Calu3 (cell line): ENCODE results near the gene ICAM3. TPM values are rescaled to one million over a fixed set of nuclear protein-coding genes. Genes with fewer than 3 reads are reported as not detected.
A peak's percentile ranks its signal among the peaks of the same experiment; 100 is the strongest.

ENCODE experiments used
- BruUV-seq: library from RNA; stranded (reverse); fragments of 400-500 nt; replicated peaks from 2 replicates; lab custom pipeline; 2021; lab: Mats Ljungman, UMichigan
- CTCF ChIA-PET: fragments of 300-600 bp; sonication (Branson Sonifier 250); formaldehyde crosslinking; loops from one replicate; lab custom pipeline; 2022; ENCODE audit warnings: antibody characterized with exemption; lab: Charles Lee
- DNase-seq: peaks from one replicate; pipeline ENCODE4 v3.0.0; 2022
- H3K27ac Mint-ChIP-seq: one replicate; pipeline ENCODE4 v1.8.0; 2022; ENCODE audit warnings: mixed read lengths; ENCODE audit not compliant: unreplicated experiment
- H3K27me3 Mint-ChIP-seq: one replicate; pipeline ENCODE4 v1.8.0; 2022; ENCODE audit warnings: mixed read lengths; ENCODE audit not compliant: unreplicated experiment
- H3K36me3 Mint-ChIP-seq: one replicate; pipeline ENCODE4 v1.8.0; 2022; ENCODE audit warnings: mild to moderate bottlenecking, moderate library complexity, mixed read lengths; ENCODE audit not compliant: insufficient read depth, unreplicated experiment
- H3K4me1 Mint-ChIP-seq: one replicate; pipeline ENCODE4 v1.8.0; 2022; ENCODE audit warnings: mild to moderate bottlenecking, low read depth, mixed read lengths; ENCODE audit not compliant: unreplicated experiment
- H3K4me3 Mint-ChIP-seq: one replicate; pipeline ENCODE4 v1.8.0; 2022; ENCODE audit warnings: mild to moderate bottlenecking, low read depth, moderate library complexity, mixed read lengths; ENCODE audit not compliant: unreplicated experiment
- H3K9me3 Mint-ChIP-seq: one replicate; pipeline ENCODE4 v1.8.0; 2022; ENCODE audit warnings: low read depth, mixed read lengths; ENCODE audit not compliant: unreplicated experiment
- CTCF ChIP-seq: fragments of 200-600 bp; IDR thresholded peaks from one replicate; pipeline ENCODE4 v1.8.0; 2022; ENCODE audit warnings: antibody characterized with exemption; ENCODE audit not compliant: unreplicated experiment
- intact Hi-C: fragments of 100-400 bp; cut with micrococcal nuclease; formaldehyde crosslinking; loops from one replicate; pipeline ENCODE4 v1.10.0; 2022; ENCODE audit not compliant: unreplicated experiment
- total RNA-seq: library from RNA; stranded (reverse); gene quantifications from 2 replicates; pipeline ENCODE4 v1.2.3, GENCODE V29; 2022

The ICAM3 gene
- total RNA-seq, 1 experiment from 2014 or later, result 10.8 TPM

GRCh38 chr19:10316229-10317044 is 23.0 kb downstream of the ICAM3 start:
- H3K36me3 Mint-ChIP-seq, result peaks cover 26% of the 10 kb centered on the region
- H3K9me3 Mint-ChIP-seq, result no peaks in the 10 kb centered on the region
- H3K4me1 Mint-ChIP-seq, result peaks cover 14% of the 10 kb centered on the region
- DNase-seq, result no peak
- intact Hi-C loops, result no loop called here
- peak overlapping the region; percentile 89 for H3K27ac Mint-ChIP-seq
- H3K27me3 Mint-ChIP-seq, result no peaks in the 10 kb centered on the region
- TSS peak; percentile 27 for BruUV-seq
- no peak for TF ChIP-seq CTCF
- CTCF ChIA-PET, result interaction anchor here (0.5 kb wide), 1 partner anchor 13 kb away, joined by 3 read pairs; no protein-coding TSS in a partner anchor
- H3K4me3 Mint-ChIP-seq, result peak overlapping the region; percentile 74

- no peak for TF ChIP-seq CTCF
- Mint-ChIP-seq H3K27me3 (no peaks in the 10 kb centered on the region), H3K4me3 (peak within 1 kb of the TSS; percentile 74), H3K27ac (peak within 1 kb of the TSS; percentile 89), H3K9me3 (no peaks in the 10 kb centered on the region), H3K4me1 (peaks cover 14% of the 10 kb centered on the region), H3K36me3 (peaks cover 26% of the 10 kb centered on the region)
- CTCF ChIA-PET, result interaction anchor here (0.6 kb wide), 1 partner anchor 44 kb away, joined by 3 read pairs; no protein-coding TSS in a partner anchor
- no TSS peak for BruUV-seq
- DNase-seq, result peak; percentile 89
- intact Hi-C loops, result no loop called here
Observed at GRCh38 chr19:10315335-10316214, 23.8 kb downstream of the ICAM3 start, which contains the start of gene FDX2. FDX2 (minus strand) TSS chr19:10316015; CDS start chr19:10315996, 19 bp downstream.

- intact Hi-C loops, result no loop called here
- Mint-ChIP-seq H3K27me3 (no peaks in the 10 kb centered on the region), H3K4me1 (peaks cover 1% of the 10 kb centered on the region), H3K4me3 (no peak within 1 kb of the TSS), H3K36me3 (no peaks in the 10 kb centered on the region), H3K9me3 (no peaks in the 10 kb centered on the region), H3K27ac (no peak within 1 kb of the TSS)
- TF ChIP-seq CTCF, result no peak
- DNase-seq, result no peak
- no TSS peak for BruUV-seq
- CTCF ChIA-PET, result no interaction called here
Observed at GRCh38 chr19:10309423-10309822, 30.0 kb downstream of the ICAM3 start, which contains the start of gene ZGLP1. ZGLP1 (minus strand) TSS chr19:10309815.

- CTCF ChIA-PET, result no interaction called here
- Mint-ChIP-seq H3K4me1 (no peaks in the 10 kb centered on the region), H3K4me3 (no peak overlapping the region), H3K36me3 (no peaks in the 10 kb centered on the region), H3K27me3 (no peaks in the 10 kb centered on the region), H3K9me3 (no peaks in the 10 kb centered on the region), H3K27ac (no peak overlapping the region)
- no peak for DNase-seq
- TF ChIP-seq CTCF, result no peak
- intact Hi-C loops, result no loop called here
- BruUV-seq, result no TSS peak
Observed at GRCh38 chr19:10306327-10306726, 33.1 kb downstream of the ICAM3 start.
